ENCODE data around the gene GPR179.
"Not testable (repeated sequence)": the region's sequence is repeated elsewhere in the genome, so short reads cannot be mapped to it uniquely, and the experiment has no call there.

The GPR179 gene

DNA sequence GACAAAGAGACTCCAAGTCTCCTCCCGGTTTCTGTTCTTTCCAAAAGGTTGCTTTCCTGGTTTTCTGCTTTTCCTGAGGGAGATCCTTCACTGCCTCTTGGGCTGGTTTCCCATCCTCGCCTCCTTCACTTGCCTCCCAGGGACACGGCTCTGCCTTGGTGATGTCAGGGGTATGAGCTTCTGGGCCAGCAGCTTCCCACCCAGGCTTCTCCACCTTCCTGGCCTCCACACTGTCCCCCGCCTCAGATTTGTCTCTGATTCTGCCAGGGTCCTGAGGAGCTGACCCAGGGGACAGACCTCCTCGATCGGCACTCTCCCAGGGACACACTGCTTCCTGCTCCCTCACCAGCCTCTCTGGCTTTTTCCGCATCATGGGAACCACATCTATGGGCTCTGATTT lies 14.5 kb downstream of the GPR179 start:
- in situ Hi-C loops (cut with HindIII; ENCODE audit: low pct_ligation_motif_present, low pct_unique_long_range_greater_than_20kb, low sequenced_read_pairs) = no loop called here
- DNase-seq = no peak

DNA sequence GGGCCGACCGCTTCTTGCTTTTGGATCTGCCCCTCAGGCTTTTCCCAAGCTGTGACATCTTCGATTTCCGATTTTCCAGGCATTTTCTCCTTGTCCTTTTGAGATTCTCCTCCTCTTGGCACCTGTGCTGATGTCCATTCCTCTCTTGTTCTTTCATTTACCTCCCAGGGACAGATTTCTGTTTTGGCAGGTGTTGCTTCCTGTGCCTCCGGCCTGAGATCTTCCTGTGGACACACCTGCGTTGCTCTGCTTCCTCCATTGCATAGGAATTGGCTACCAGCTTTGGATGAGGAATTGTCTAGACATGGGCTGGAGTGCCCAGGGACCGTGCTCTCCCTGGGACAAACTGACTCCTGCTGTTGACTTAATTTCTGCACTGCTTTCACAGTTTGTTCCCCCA lies 15.1 kb downstream of the GPR179 start:
- in situ Hi-C loops (cut with HindIII; ENCODE audit: low pct_ligation_motif_present, low pct_unique_long_range_greater_than_20kb, low sequenced_read_pairs) = no loop called here
- DNase-seq = no peak

GRCh38 chr17:38327936-38328335 lies 15.8 kb downstream of the GPR179 start:
- DNase-seq = no peak
- in situ Hi-C loops (cut with HindIII; ENCODE audit: low pct_ligation_motif_present, low pct_unique_long_range_greater_than_20kb, low sequenced_read_pairs) = no loop called here

DNA sequence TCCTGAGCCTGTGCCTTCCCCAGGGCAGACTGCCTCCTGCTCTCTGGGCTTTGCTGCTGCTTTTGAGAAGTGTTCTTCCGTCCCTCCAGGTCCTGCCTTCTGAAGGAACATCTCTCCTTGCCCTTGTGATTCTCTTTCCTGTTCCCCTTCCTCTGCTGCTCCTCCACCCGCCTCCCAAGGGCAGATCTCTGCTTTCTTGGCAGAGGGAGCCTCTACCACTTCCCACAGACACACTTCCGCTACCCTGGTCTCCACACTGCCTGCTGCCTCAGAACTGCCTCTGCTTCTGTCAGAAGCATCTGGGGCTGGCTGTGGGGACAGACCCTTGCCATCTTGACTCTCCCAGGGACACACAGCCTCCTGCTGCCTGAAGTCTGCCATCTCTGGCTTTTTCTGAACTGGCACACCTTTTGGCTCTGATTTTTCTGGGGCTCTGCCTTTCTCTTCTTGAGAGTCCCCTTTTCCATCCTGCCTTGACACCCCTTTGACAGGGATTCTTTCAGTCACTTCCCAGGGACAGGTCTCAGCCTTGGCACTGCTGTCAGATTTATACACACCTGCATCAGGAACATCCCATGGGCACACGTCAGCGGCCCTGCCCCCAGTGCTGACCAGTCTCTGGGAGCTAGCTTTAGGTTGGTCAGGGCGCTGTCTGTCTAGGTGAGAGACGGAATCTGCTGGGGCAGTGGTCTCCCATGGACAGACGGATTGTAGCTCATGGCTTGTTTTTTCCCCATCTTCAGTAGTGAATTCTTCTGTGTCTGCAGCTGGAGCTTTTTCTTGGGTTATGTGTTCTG lies 16.6 kb downstream of the GPR179 start:
- DNase-seq = no peak
- in situ Hi-C loops (cut with HindIII; ENCODE audit: low pct_ligation_motif_present, low pct_unique_long_range_greater_than_20kb, low sequenced_read_pairs) = no loop called here

DNA sequence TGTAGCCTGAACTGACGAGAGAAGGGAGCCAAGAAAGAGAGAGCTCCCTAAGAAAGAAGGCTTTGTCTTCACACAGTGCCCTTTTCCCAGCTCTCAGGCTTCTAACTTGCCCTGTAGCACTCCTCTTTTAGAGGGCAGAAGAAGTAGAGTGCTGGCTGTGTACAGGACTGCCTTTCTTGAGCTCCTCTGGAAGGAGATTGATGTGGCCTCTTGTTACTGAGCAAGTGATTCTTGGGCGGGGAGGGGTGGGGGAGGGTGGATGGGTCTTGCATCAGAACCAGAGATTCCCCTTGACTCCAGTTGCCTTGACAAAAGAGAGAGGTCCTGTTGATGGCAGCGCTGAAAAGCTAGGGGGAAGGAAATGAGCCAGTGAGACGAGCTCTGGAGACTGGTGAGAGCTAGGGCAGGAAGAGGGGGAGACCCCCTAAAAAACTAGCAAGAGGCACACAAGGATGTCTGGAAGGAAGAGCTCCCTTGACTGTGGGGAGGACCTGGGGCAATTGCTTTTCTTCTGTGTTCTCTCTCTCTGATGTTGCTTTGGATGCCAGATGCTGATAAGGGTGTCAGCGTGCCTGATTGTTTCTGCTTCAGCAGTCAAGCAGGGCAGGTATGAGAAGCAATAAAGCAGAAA lies 18.4 kb downstream of the GPR179 start:
- DNase-seq = no peak
- in situ Hi-C loops (cut with HindIII; ENCODE audit: low pct_ligation_motif_present, low pct_unique_long_range_greater_than_20kb, low sequenced_read_pairs) = no loop called here

DNA sequence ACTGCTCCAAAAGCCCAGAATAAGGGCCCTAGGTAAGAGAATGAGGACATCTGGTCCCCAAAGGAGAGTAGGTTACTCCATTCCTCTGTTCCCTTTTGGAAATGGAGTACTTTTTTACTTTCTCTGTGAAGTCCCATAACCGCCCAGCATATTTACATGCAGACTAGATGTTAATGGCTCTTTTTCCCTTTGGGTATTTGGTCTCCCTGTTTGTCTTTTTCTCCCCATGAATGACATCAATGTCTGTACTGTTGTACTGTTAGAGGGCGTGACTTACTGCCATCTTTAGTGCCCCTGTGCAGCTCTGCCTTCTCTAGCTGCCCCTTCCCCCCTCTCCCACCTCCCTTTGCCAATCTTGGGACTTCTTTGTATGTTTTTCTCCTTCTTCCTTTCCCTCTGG lies 19.0 kb downstream of the GPR179 start:
- DNase-seq = no peak
- in situ Hi-C loops (cut with HindIII; ENCODE audit: low pct_ligation_motif_present, low pct_unique_long_range_greater_than_20kb, low sequenced_read_pairs) = no loop called here

DNA sequence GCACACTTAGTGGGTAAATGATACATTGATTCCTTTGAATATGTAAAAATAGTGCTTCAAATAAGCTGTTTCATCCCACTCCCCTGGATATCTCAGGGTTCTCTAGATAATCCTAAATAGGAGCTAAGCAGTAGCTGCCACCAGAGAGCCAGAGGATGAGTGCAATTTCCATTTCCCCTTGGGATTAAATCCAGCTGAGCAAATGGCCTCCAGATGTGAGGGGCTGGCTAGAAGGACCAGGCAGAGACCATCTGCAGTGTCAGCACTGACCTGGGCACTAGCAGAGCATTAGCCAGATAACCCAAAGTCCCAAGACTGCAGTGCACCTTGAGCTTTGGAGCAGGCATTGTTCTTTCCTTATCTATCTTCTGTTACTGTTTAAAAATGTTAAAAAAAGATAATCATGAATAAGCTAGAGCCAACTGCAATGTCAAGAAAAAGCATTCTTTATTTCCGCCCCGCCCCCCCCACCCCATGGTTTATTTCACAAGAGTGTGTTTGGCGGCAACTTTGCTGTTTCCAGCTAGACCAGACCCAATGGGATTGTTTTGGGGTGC lies 19.5 kb downstream of the GPR179 start:
- in situ Hi-C loops (cut with HindIII; ENCODE audit: low pct_ligation_motif_present, low pct_unique_long_range_greater_than_20kb, low sequenced_read_pairs) = no loop called here

GRCh38 chr17:38322897-38323296 lies 20.9 kb downstream of the GPR179 start:
- no peak for DNase-seq
- in situ Hi-C loops (cut with HindIII; ENCODE audit: low pct_ligation_motif_present, low pct_unique_long_range_greater_than_20kb, low sequenced_read_pairs) = no loop called here

More for the DNA sequence above, 19.5 kb downstream of the GPR179 start:
- no peak for DNase-seq

- DNase-seq = peak; percentile 66
- in situ Hi-C loops (cut with HindIII; ENCODE audit: low pct_ligation_motif_present, low pct_unique_long_range_greater_than_20kb, low sequenced_read_pairs) = no loop called here
These were observed 21.5 kb downstream of the GPR179 start for GRCh38 chr17:38322156-38322779.

DNA sequence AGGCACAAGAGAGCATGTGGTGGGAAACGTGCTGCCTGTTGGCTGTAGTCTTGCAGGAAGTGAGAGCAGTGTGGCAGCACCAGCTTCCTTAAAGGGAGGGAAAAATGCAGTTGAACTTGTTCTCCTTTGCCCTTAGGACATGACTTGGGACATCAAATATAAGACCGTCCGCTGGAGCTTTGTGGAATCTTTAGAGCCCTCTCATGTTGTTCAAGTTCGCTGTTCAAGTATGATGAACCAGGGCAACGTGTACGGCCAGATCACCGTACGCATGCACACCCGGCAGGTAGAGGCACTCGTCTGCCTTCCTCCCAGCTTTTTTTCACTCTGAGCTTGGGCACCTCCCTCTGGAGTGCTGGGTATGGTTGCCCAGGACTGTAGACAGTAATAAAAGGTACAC lies 23.3 kb downstream of the GPR179 start:
- DNase-seq = no peak
- in situ Hi-C loops (cut with HindIII; ENCODE audit: low pct_ligation_motif_present, low pct_unique_long_range_greater_than_20kb, low sequenced_read_pairs) = no loop called here

- DNase-seq = no peak
- in situ Hi-C loops (cut with HindIII; ENCODE audit: low pct_ligation_motif_present, low pct_unique_long_range_greater_than_20kb, low sequenced_read_pairs) = no loop called here
These were observed 26.7 kb downstream of the GPR179 start for GRCh38 chr17:38317081-38317480.

DNA sequence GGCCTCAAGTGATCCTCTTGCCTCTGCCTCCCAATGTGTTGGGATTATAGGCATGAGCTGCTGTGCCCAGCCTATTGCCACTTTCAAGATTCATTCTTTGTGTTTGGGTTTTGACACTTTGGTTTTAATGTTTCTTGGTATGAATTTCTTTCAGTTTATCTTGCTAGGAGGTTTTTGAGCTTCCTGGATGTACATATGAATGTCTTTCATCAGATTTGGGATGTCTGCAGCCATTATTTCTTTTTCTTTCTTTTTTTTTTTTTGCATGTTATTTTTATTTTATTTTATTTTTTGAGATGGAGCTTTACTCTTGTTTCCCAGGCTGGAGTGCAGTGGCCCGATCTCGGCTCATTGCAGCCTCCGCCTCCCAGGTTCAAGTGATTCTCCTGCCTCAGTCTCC lies 28.3 kb downstream of the GPR179 start:
- DNase-seq = no peak

DNA sequence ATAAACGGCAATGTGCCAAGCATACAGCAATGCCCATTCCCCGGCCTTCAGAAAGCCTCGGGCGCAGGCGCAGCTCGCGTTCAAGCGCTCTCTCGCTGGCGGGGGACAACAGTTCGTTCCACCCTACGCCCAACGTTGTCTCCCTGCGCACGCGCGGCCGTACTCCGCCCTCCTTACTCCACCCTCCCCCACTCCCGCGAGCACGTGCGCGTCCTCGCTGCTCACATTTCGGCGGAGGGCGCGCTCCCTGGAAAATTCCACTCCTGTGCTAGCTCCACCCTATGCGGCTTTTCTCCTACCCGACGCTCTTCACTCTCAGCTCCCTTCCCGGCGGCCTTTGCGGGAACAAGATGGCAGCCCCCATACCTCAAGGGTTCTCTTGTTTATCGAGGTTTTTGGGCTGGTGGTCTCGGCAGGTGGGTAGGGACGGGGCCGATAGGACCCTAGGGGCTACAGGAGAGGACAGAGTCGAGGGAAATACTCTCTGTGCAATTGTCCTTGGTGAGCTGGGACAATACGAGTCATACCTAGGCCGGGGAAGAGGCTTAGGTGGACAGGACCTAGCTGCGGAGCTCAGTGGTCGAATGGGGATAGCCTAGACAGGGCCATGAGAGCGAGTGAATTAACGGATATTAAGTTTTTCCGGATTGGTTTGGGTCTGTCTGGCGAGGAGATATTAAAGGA lies 46.8 kb downstream of the GPR179 start, which contains the start of gene MRPL45:
Gene MRPL45, plus strand, starts transcription at position 335 of the 684 bp plus-strand sequence. Its CDS starts 16 bp downstream, at position 351.
- in situ Hi-C loops (cut with HindIII; ENCODE audit: low pct_ligation_motif_present, low pct_unique_long_range_greater_than_20kb, low sequenced_read_pairs) = not testable (repeated sequence)
- peak; percentile 98 for DNase-seq

More for the DNA sequence above, 28.3 kb downstream of the GPR179 start:
- in situ Hi-C loops (cut with HindIII; ENCODE audit: low pct_ligation_motif_present, low pct_unique_long_range_greater_than_20kb, low sequenced_read_pairs) = no loop called here

- DNase-seq; in situ Hi-C loops (cut with HindIII; ENCODE audit: low pct_ligation_motif_present, low pct_unique_long_range_greater_than_20kb, low sequenced_read_pairs): not testable (repeated sequence)
These were observed 48.0 kb downstream of the GPR179 start for GRCh38 chr17:38295602-38296365.

GRCh38 chr17:38289760-38290159 lies 54.0 kb downstream of the GPR179 start:
- in situ Hi-C loops (cut with HindIII; ENCODE audit: low pct_ligation_motif_present, low pct_unique_long_range_greater_than_20kb, low sequenced_read_pairs); DNase-seq: not testable (repeated sequence)

GRCh38 chr17:38288217-38288827 lies 55.4 kb downstream of the GPR179 start:
- DNase-seq = peak; percentile 43
- in situ Hi-C loops (cut with HindIII; ENCODE audit: low pct_ligation_motif_present, low pct_unique_long_range_greater_than_20kb, low sequenced_read_pairs) = not testable (repeated sequence)

- DNase-seq = peak; percentile 49
- in situ Hi-C loops (cut with HindIII; ENCODE audit: low pct_ligation_motif_present, low pct_unique_long_range_greater_than_20kb, low sequenced_read_pairs) = not testable (repeated sequence)
These were observed 57.2 kb downstream of the GPR179 start for GRCh38 chr17:38286501-38287091.
